ENCODE measurements around the gene ASCL5. TPM values are rescaled to one million over a fixed set of nuclear protein-coding genes. Genes with fewer than 3 reads are reported as not detected.

ASCL5 gene
- total and polyA plus RNA-seq, 2 of the 13 experiments (the other 11 are each of a cell fraction or from before 2014, with no cell fraction given) = not detected

- CTCF ChIA-PET (ENCODE audit: low intra/inter-chr PET ratio, low total read pairs) = no interaction called here
- POLR2A ChIA-PET = no interaction called here
- H3K9me3 ChIP-seq (ENCODE audit: low read length) = no peaks in the 10 kb centered on the region
- H4K20me1 ChIP-seq (ENCODE audit: insufficient read depth, low read length) = 0 out of 2 replicates have a peak, but pooled peaks cover 4% of the 10 kb centered on the region
- WGBS (ENCODE audit: low lambda C conversion rate) = 91% methylated on average over 12 of the region's 13 CpGs
- no peak overlapping the region for H3K27ac ChIP-seq (ENCODE audit: extremely low read length, insufficient read depth, low read length)
- no peak overlapping the region for H3K4me3 ChIP-seq (replicated peaks in 1 of 3; ENCODE audit: insufficient read depth in 1 of 3, low read depth in 2 of 3, low read length in 3 of 3)
- intact Hi-C loops (cut with micrococcal nuclease; ENCODE audit: unreplicated experiment) (no loop called here), in situ Hi-C loops (cut with HindIII; ENCODE audit: extremely low pct_ligation_motif_present, low pct_unique_long_range_greater_than_20kb) (loop anchor here (5.0 kb wide), 1 partner anchor 70 kb away; no protein-coding TSS in a partner anchor)
- DNase-seq (ENCODE audit: low spot score) (no peak), ATAC-seq (no peak), FAIRE-seq (no peak)
- H3K9ac ChIP-seq (ENCODE audit: insufficient read depth, low read depth, low read length) = no peak overlapping the region
- TF ChIP-seq LCORL (IDR thresholded peaks at IDR 0.05) (no peak), LCORL (CRISPR knock-in tag; IDR thresholded peaks at IDR 0.05) (no peak), ZNF10 (CRISPR knock-in tag; IDR thresholded peaks at IDR 0.05; ENCODE audit: borderline replicate concordance, low read depth) (no peak), REST (IDR thresholded peaks at IDR 0.05; ENCODE audit: borderline replicate concordance in 1 of 2, low read depth in 1 of 2, low read length in 2 of 2) (no peak), ZNF552 (CRISPR knock-in tag; IDR thresholded peaks at IDR 0.05; ENCODE audit: borderline replicate concordance) (no peak), ATF7-NPFF (CRISPR knock-in tag; IDR thresholded peaks at IDR 0.05; ENCODE audit: low read depth) (no peak), ARNTL (CRISPR knock-in tag; IDR thresholded peaks at IDR 0.05) (no peak), HIC2 (CRISPR knock-in tag; IDR thresholded peaks at IDR 0.05; ENCODE audit: low read depth) (no peak), ZNF569 (CRISPR knock-in tag; IDR thresholded peaks at IDR 0.05; ENCODE audit: borderline replicate concordance) (no peak), GTF3A (CRISPR knock-in tag; conservative IDR thresholded peaks at IDR 0.05) (no peak), CSRNP2 (CRISPR knock-in tag; conservative IDR thresholded peaks at IDR 0.05; ENCODE audit: low read depth) (no peak)
- no peaks in the 10 kb centered on the region for H3K79me2 ChIP-seq (ENCODE audit: insufficient read depth, low read length)
- no peaks in the 10 kb centered on the region for H3K27me3 ChIP-seq (ENCODE audit: control insufficient read depth in 1 of 2, insufficient read depth in 2 of 2, low read length in 2 of 2)
- H3K4me1 ChIP-seq (ENCODE audit: insufficient read depth, low read length) = peaks cover 2% of the 10 kb centered on the region
- no peak overlapping the region for H3K4me2 ChIP-seq (ENCODE audit: low read depth, low read length)
- no TSS peak for BruUV-seq (replicated peaks)
- peaks cover 32 to 91% of the 10 kb centered on the region in 2 experiments for H3K36me3 ChIP-seq (replicated peaks in 1 of 2; ENCODE audit: control insufficient read depth in 1 of 2, insufficient read depth in 2 of 2, low read length in 2 of 2)
- no peak overlapping the region for H2AFZ ChIP-seq (ENCODE audit: low read length)
Observed at GRCh38 chr1:201147396-201148015, 20.5 kb upstream of the ASCL5 start.
